GM12801 (cell line): Measurements from ENCODE around the gene NFKBIZ.

ENCODE experiments used
- TF ChIP-seq, protein P1 (sequence below): IDR thresholded peaks from one replicate; pipeline ENCODE4 v1.5.1; 2011; ENCODE audit warnings: control low read depth; ENCODE audit not compliant: insufficient read length; ENCODE audit errors: extremely low read depth

The NFKBIZ gene

DNA sequence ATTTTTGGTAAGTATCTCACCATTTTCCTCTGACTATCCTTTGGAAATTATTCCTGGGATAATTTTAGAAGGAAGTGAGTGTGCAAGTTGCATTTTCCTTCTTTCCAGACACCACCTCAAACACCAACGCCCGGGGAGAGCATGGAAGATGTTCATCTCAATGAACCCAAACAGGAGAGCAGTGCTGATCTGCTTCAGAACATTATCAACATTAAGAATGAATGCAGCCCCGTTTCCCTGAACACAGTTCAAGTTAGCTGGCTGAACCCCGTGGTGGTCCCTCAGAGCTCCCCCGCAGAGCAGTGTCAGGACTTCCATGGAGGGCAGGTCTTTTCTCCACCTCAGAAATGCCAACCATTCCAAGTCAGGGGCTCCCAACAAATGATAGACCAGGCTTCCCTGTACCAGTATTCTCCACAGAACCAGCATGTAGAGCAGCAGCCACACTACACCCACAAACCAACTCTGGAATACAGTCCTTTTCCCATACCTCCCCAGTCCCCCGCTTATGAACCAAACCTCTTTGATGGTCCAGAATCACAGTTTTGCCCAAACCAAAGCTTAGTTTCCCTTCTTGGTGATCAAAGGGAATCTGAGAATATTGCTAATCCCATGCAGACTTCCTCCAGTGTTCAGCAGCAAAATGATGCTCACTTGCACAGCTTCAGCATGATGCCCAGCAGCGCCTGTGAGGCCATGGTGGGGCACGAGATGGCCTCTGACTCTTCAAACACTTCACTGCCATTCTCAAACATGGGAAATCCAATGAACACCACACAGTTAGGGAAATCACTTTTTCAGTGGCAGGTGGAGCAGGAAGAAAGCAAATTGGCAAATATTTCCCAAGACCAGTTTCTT, 3.9 kb downstream of the NFKBIZ start:
- TF ChIP-seq, protein P1, sequence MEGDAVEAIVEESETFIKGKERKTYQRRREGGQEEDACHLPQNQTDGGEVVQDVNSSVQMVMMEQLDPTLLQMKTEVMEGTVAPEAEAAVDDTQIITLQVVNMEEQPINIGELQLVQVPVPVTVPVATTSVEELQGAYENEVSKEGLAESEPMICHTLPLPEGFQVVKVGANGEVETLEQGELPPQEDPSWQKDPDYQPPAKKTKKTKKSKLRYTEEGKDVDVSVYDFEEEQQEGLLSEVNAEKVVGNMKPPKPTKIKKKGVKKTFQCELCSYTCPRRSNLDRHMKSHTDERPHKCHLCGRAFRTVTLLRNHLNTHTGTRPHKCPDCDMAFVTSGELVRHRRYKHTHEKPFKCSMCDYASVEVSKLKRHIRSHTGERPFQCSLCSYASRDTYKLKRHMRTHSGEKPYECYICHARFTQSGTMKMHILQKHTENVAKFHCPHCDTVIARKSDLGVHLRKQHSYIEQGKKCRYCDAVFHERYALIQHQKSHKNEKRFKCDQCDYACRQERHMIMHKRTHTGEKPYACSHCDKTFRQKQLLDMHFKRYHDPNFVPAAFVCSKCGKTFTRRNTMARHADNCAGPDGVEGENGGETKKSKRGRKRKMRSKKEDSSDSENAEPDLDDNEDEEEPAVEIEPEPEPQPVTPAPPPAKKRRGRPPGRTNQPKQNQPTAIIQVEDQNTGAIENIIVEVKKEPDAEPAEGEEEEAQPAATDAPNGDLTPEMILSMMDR = no peak

DNA sequence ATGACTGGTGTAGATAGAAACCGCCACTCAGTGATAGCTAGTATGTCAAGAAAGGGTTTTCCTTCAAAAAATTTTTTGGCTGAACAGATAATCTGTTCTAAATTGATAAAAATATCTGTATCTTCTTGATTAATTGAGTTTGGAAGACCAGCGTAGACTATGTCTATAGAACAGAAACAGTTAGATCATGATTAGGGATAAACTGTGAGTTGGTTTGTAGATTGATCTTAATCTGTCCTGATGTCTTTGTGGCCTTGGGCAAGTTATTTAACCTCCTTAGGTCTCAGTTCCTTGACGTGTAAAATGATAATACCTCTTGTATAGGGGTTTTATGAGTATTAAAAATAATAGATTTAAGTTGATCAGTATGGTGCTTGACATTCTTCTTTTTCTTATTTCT, 4.7 kb downstream of the NFKBIZ start:
- TF ChIP-seq, protein P1 = no peak

DNA sequence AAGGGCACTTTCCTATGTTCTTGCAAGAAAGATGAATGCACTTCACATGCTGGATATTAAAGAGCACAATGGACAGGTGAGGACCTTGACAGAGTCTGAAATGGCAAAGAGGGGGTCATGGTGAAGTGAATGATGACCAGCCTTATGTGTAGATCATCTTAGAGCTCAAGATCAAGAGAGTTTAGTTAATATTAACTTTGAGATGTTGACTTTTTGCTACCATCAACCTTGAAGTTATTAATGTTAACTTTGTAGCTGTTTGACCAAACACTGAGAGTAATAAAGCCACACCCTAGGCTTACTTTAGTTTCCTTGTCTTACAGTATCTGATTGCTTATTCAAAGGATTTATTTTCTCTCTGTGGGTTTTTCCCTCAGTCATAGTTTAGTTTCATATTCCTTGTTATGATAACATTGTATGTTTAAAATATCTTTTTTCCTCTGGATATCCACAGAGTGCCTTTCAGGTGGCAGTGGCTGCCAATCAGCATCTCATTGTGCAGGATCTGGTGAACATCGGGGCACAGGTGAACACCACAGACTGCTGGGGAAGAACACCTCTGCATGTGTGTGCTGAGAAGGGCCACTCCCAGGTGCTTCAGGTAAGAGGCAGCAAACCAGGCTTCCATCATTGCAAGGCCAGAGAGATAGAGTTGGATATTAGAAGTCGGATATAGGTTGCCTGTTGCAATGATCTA, 5.4 kb downstream of the NFKBIZ start:
- TF ChIP-seq, protein P1 = no peak

DNA sequence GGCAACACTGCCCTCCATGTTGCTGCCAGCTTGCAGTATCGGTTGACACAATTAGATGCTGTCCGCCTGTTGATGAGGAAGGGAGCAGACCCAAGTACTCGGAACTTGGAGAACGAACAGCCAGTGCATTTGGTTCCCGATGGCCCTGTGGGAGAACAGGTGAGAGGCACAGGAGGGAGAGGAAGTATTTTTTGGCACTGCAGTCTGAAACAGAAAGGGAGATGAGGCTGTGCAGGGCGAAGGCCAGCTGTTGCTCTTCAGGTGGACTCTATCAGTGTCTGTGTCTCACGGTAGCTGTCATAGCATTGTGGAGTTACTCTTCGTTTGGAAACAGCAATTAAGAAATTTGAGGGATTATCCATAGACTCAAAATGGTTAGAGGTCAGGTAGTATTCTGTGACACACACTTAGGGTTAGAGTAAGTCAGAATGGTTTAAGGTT, 8.0 kb downstream of the NFKBIZ start:
- TF ChIP-seq, protein P1 = no peak

DNA sequence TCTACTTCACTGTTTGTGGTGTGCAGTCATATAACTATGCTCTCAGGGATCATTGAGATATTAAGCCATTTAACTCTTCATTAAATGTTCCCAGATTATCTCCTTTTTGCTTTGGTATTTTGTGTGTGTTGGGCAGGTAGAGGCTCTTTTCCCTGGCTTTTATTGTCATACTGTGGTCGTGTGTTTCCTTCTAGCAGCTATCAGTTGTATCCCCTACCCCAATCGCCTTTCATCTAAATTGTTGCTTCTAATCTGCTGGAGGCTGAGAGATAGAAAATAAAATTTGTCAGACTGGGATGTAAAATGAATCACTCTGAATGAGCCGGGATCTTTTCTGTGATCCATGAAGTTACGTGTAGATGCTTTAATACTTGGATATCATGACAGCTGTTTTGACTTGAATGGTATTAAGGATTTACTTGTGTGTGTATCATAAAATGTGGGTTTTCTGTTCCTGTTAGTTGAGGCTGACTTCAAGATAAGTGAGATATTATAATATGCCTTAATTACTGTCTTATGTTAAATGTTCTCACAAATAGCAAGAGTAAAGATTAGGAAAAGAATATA, 9.2 kb downstream of the NFKBIZ start:
- TF ChIP-seq, protein P1 = no peak

DNA sequence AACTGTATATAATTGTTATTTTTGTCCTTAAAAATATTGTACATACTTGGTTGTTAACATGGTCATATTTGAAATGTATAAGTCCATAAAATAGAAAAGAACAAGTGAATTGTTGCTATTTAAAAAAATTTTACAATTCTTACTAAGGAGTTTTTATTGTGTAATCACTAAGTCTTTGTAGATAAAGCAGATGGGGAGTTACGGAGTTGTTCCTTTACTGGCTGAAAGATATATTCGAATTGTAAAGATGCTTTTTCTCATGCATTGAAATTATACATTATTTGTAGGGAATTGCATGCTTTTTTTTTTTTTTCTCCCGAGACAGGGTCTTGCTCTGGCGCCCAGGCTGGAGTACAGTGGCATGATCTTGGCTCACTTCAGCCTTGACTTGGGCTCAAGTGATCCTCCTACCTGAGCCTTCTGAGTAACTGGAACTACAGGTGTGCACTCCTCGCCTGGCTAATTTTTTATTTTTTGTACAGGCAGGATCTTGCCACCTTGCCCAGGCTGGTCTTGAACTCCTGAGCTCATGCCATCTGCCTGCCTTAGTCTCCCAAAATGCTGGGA, 10.7 kb downstream of the NFKBIZ start:
- TF ChIP-seq, protein P1 = no peak

DNA sequence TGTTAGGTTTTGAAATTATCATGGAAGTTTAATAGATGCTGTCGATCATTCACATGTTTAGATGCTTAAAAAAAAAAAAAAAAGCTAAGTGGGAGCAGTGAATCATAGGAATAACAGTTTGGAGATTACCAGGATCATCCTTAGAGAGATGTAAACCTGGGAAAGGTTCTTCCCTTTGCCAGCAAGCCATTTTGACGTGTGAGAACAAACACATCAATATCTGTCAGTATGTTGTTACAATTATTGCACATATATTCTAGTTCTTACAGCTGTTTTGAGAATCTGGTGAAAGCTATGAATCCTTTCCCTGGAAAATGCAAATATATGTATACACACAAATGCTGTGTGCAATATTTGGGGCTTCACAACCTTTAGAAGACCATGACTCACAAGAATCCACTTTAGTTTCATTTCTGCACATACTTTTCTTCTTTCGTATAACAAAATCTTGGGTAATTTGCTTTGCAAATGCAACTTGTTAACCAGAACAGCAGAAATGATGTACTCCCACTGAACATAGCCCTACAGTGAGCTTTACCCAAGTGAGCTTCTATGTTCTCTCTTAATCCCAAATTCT, 12.0 kb downstream of the NFKBIZ start:
- TF ChIP-seq, protein P1 = no peak
